HG03520 (cell line): ENCODE measurements around the gene CMBL.
A peak's percentile ranks its signal among the peaks of the same experiment; 100 is the strongest.
"Not testable (repeated sequence)": the region's sequence is repeated elsewhere in the genome, so short reads cannot be mapped to it uniquely, and the experiment has no call there.

ENCODE experiments used
- ATAC-seq: cut with Tn5 transposase; IDR thresholded peaks from one replicate; pipeline ENCODE4 v1.9.1; 2021; ENCODE audit warnings: mild to moderate bottlenecking, moderate library complexity; ENCODE audit not compliant: unreplicated experiment

The CMBL gene

DNA sequence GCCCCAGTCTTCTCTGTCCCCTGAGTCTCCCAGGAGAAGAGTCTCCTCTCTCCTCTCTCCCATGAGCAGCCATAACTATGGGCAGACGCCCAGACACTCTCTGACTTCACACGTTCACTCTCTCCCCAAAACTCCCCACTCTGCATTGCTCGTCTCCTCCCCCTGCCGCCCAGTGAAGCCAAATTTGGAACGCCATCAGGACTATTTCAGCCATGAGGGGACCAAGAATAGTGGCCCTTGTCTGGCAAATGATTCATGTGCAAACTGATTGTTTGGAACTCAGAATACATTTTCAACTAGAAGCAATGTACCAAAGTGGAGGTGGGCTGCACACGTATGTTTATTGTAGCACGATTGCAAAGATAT, 20.9 kb downstream of the CMBL start:
- no peak for ATAC-seq

- ATAC-seq, result no peak
Measured at GRCh38 chr5:10286162-10286861, 21.4 kb downstream of the CMBL start.

GRCh38 chr5:10285362-10285761, 22.3 kb downstream of the CMBL start:
- not testable (repeated sequence) for ATAC-seq

GRCh38 chr5:10283927-10284635, 23.6 kb downstream of the CMBL start:
- ATAC-seq, result peak; percentile 94

- ATAC-seq, result no peak
Measured at GRCh38 chr5:10279925-10280720, 27.6 kb downstream of the CMBL start.

DNA sequence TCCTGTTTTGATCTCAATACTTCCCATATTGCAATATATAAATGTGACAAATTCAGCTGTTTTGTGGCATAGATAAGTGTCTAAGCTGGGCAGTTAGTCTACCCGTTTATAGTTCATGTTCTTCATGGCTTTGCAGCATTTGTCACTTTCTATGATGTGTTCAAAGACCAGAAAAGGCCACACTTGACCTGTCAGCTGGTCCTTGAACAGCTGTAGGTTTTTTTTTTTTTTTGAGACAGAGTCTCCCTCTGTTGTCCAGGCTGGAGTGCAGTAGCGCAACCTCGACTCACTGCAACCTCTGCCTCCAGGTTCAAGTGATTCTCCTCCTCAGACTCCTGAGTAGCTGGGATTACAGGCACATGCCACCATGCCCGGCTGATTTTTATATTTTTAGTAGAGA, 28.4 kb downstream of the CMBL start:
- ATAC-seq, result no peak

DNA sequence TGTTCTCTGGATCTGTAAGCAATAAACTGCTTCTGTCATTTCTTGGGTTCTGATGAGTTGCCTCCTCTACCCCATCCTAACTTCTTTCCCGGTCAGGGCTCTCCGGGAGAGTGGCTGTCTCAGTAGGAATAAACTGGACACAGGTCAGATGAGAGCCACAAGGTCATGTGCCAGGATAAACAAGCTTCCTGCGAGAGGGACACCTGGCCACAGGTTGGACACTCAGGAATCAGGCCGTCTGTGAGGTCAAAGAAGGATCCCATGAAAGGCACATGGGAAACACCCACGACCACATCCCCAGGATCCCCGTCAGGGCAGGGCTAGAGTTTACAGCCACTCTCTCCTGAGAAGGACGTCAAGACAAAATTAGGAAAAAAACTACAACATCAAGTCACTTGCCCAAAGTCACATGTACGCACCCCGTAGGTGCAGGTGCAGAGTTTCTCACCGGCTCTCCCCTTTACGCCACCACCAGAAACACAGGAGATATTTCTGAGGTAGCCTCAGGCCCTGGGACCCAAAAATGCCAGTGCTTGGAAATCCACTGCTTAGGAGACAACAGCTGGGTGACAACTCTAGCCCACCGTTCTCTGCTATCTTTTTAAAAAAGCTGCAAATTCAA, 28.9 kb downstream of the CMBL start:
- ATAC-seq, result no peak

GRCh38 chr5:10277773-10278630, 29.7 kb downstream of the CMBL start:
- ATAC-seq, result no peak

DNA sequence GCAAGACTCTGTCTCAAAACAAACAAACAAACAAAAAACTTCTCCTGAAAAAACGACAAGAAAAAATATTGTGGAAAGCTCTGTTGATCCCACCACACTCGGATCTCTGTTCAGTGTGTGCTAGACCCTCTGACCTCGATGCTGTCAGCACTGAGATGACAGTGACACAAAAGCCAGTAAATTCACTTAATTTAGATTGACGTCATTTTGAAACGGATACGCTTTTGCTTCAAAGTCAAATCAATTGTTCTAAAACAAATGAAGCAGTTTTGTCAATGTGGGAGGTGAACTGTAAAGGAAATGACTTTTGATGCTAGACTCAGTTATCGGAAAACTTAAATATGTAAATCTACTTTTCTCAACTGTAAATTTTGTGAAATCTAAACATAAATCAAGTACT, 31.0 kb downstream of the CMBL start:
- ATAC-seq, result no peak

DNA sequence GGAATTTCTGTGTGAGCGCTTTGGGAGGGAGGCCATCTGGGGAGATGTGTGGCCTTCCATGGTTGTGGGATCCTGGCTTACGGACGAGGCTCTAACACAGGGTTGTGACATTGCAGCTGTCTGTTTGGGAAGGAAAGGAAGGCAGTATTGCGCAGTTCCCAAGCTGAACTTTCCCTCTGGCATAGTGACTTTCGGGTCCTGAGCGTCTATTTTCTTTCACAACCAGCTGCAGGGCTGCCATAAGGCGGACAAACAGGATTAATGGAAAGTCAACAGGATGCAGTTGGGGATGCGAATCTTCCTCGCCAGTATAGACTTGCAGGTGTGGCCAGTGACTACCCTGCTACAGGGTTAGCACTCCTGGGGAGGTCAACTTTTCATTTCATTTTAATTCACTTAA, 31.7 kb downstream of the CMBL start:
- ATAC-seq, result no peak

GRCh38 chr5:10275460-10275859, 32.2 kb downstream of the CMBL start:
- ATAC-seq, result no peak

DNA sequence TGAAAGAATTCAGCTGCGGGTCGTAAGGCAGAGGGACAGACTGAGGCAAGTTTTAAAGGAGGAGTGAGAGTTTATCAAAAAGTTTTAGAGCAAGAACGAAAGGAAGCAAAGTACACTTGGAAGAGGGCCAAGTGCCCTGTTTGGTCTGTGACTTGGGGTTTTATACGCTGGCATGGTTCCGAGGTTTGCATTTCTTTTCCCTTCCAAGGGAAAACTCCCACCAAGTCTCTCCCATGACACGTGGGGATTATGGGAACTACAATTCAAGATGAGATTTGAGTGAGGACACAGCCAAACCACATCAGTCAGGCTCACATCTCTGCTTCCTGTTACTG, 34.9 kb downstream of the CMBL start:
- ATAC-seq, result not testable (repeated sequence)

DNA sequence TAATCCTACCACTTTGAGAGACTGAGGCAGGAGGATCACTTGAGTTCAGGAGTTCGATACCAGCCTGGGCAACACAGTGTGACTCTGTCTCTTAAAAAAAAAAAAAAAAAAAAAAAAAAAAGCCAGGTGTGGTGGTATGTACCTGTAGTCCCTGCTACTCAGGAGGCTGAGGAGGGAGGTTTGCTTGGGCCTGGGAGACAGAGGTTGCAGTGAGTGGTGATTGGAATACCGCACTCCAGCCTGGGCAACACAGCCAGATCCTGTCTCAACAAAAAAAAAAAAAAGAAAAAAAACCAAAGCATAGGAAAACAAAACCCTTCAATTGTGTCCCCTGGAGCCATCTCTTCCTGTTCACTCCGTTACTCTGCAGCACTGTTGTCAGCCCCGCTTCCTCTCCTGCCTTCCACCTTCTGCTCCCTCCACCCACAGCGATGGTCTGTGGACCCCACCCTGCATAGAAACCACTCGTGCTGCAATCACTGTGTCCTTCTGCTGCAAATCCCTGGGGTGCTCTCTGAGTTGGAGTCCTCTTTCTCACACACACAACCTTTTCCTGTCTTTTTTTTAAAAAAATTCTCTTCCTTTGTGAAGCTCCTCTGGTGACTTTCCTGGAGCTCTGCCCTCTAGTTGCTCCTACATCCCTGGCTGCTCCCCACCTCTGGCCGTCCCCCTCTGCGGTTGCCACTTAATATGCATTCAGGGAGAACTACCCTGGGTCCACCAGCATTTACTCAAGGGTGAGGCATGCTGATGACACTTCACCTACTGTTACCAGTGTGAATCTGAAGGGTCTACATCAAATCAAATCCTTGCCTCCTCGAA, 35.4 kb downstream of the CMBL start:
- ATAC-seq, result no peak

- ATAC-seq, result no peak
Measured at GRCh38 chr5:10268100-10268499, 39.6 kb downstream of the CMBL start.

GRCh38 chr5:10266839-10267238, 40.9 kb downstream of the CMBL start:
- no peak for ATAC-seq

DNA sequence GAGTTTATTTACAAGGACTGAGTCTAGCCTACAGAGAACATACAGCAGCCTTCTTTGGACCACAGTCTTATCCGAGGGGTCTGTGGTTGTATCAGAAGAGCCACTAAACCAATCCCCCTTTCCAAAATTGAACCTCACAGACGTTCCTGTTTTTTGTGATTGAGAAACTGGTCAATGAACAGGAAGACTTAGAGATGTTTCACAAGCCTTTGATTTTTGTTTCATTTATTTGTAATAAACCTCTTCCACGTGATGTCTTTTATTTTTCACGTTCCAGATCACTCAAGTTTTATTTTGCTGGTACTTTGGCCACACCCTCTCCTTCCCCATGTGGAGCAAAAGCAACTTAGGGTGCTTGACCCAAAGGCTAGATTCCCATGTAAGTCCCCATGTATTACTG, 41.6 kb downstream of the CMBL start:
- ATAC-seq, result no peak

DNA sequence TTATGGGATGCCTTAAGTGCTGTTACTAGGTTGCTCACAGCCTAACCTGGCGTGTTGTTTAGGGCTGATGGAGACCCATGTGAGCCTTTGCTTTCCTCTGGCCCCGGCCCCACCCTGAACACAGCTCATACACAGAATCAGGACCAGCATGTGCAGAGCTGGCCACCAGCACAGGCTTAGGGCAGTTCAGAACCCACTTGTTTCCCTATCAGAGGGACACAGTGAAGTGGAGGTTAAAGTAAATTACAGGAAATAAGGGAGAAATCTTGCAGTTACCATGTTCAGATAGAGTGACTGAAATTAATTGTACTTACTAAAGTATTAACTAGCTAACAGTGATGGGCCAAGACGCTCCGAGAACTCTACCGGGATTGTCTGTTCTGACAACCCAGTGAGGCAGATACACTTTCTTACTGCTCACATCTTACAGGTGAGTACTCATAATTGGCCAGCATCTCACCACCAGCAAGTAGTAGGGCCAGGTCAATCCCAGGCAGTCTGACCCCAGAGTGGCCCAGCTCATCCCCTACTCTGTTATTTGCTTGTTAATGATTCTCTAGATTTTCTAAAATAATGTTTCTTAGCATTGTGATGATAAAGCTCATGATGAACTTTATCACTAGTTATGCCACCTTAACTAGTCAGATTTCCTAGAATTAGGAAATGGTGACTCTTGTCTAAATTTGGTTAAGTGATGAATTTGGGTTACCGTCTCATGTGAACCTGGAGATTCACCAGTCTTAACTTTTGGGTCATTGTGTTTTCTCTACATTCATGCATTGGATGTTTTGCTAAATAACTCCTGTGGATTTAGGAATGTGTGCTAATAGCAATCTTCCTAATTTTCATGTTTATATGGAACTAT, 42.2 kb downstream of the CMBL start:
- ATAC-seq, result no peak

GRCh38 chr5:10264604-10265003, 43.1 kb downstream of the CMBL start:
- no peak for ATAC-seq

- ATAC-seq, result no peak
Measured at GRCh38 chr5:10262995-10263394, 44.7 kb downstream of the CMBL start.
